ENCODE data around the gene SREBF2. TPM values are rescaled to one million over a fixed set of nuclear protein-coding genes. Genes with fewer than 3 reads are reported as not detected.

SREBF2 gene
- total RNA-seq, 4 donors from 2014 or later, result 10.2 to 61.0 (median 29.0) TPM

DNA sequence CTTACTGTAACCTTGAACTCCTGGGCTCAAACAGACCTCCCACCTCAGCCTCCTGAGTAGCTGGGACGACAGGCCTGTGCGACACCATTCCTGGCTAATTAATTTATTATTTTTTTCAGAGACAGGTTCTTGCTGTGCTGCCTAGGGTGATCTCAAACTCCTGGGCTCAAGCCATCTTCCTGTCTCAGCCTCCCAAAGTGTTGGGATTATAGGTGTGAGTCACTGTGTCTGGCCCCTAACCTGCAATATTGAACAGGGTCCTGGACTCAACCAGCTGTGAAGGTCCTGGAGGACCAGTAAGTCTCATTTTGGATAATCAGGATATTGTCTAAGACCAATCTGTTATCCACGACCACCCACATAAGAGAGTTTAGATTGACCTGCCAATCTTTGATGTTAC lies 17.2 kb upstream of the SREBF2 start:
- TF ChIP-seq, protein P1, sequence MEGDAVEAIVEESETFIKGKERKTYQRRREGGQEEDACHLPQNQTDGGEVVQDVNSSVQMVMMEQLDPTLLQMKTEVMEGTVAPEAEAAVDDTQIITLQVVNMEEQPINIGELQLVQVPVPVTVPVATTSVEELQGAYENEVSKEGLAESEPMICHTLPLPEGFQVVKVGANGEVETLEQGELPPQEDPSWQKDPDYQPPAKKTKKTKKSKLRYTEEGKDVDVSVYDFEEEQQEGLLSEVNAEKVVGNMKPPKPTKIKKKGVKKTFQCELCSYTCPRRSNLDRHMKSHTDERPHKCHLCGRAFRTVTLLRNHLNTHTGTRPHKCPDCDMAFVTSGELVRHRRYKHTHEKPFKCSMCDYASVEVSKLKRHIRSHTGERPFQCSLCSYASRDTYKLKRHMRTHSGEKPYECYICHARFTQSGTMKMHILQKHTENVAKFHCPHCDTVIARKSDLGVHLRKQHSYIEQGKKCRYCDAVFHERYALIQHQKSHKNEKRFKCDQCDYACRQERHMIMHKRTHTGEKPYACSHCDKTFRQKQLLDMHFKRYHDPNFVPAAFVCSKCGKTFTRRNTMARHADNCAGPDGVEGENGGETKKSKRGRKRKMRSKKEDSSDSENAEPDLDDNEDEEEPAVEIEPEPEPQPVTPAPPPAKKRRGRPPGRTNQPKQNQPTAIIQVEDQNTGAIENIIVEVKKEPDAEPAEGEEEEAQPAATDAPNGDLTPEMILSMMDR (IDR thresholded peaks at IDR 0.05), result no peak
- TF ChIP-seq POLR2A (IDR thresholded peaks at IDR 0.05), result no peak
- intact Hi-C loops (cut with DNase I; ENCODE audit: low total_unique reads), result no loop called here
- no peaks in the 10 kb centered on the region for H3K9me3 ChIP-seq
- H3K4me3 ChIP-seq, result no peak overlapping the region
- no peak for DNase-seq
- no peak overlapping the region for H3K27ac ChIP-seq
- H3K4me1 ChIP-seq, result no peaks in the 10 kb centered on the region
- no peaks in the 10 kb centered on the region for H3K36me3 ChIP-seq
- H3K27me3 ChIP-seq, result no peaks in the 10 kb centered on the region

DNA sequence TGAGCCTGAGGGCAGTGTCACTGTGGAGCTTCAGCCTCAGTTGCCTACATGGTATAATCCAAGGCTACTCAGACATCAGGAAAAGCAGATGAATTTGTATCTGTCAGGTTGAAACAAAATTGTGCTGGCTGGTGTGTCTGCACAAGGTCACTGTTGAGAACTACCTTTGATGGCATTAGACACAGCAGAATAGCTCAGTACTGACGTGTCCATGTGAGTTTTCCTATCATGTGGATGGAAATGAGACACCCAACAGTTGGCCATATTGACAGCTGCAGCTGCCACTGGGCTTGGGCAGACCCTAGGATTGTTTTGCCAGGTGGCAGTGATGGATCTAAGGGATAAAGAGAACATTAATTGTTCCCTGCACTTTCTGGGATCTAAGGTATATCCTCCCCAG lies 16.7 kb upstream of the SREBF2 start:
- TF ChIP-seq, protein P1 (IDR thresholded peaks at IDR 0.05), result no peak
- no peak for TF ChIP-seq POLR2A (IDR thresholded peaks at IDR 0.05)
- Histone ChIP-seq H3K27me3 (no peaks in the 10 kb centered on the region), H3K36me3 (no peaks in the 10 kb centered on the region), H3K4me3 (no peak overlapping the region), H3K27ac (no peak overlapping the region), H3K4me1 (no peaks in the 10 kb centered on the region), H3K9me3 (no peaks in the 10 kb centered on the region)
- no peak for DNase-seq
- intact Hi-C loops (cut with DNase I; ENCODE audit: low total_unique reads), result no loop called here

DNA sequence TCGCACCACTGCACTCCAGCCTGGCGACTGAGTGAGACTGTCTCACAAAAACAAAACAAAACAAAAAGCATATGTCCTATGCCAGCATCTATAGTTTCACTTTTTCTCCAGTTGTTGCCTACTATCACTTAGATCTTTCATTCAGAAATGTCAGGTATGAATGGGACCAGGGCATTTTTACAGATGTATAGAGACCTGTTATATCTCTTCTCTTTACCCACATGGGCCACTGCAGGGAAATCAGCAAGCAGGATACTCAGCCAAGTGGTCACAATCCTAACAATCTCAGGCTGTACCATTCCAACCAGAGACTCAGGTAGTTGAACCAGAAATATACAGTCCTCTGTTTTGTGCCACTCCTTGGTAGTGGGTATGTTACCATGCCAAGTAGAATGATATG lies 16.0 kb upstream of the SREBF2 start:
- intact Hi-C loops (cut with DNase I; ENCODE audit: low total_unique reads), result no loop called here
- H3K27me3 ChIP-seq, result no peaks in the 10 kb centered on the region

DNA sequence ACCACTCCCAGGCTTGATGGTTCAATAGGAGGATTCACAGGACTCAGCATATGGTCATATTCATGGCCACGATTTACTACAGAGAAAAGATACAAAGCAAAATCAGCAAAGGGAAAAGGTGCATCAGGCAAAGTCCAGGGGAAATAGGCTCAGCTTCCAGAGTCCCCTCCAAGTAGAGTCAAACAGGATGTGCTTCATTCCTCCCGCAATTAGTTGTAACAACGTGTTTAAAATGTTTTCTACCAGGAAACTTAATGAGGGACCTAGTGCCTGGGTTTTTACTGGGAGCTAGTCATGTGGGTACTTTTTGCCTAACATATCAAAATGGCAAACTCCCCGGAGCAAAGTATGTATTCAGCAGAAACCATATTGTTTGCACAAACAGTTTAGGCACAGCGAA lies 14.9 kb upstream of the SREBF2 start:
- DNase-seq, result no peak
- no peak overlapping the region for H3K4me3 ChIP-seq
- TF ChIP-seq POLR2A (IDR thresholded peaks at IDR 0.05), result no peak
- TF ChIP-seq, protein P1 (IDR thresholded peaks at IDR 0.05), result no peak
- no peaks in the 10 kb centered on the region for H3K4me1 ChIP-seq
- no peak overlapping the region for H3K27ac ChIP-seq
- H3K9me3 ChIP-seq, result no peaks in the 10 kb centered on the region
- H3K36me3 ChIP-seq, result no peaks in the 10 kb centered on the region
- intact Hi-C loops (cut with DNase I; ENCODE audit: low total_unique reads), result no loop called here
- no peaks in the 10 kb centered on the region for H3K27me3 ChIP-seq

More for the DNA sequence above, 16.0 kb upstream of the SREBF2 start:
- Histone ChIP-seq H3K4me3 (no peak overlapping the region), H3K9me3 (no peaks in the 10 kb centered on the region), H3K4me1 (no peaks in the 10 kb centered on the region), H3K27ac (no peak overlapping the region), H3K36me3 (no peaks in the 10 kb centered on the region)
- no peak for DNase-seq
- TF ChIP-seq, protein P1 (IDR thresholded peaks at IDR 0.05), result no peak
- no peak for TF ChIP-seq POLR2A (IDR thresholded peaks at IDR 0.05)

DNA sequence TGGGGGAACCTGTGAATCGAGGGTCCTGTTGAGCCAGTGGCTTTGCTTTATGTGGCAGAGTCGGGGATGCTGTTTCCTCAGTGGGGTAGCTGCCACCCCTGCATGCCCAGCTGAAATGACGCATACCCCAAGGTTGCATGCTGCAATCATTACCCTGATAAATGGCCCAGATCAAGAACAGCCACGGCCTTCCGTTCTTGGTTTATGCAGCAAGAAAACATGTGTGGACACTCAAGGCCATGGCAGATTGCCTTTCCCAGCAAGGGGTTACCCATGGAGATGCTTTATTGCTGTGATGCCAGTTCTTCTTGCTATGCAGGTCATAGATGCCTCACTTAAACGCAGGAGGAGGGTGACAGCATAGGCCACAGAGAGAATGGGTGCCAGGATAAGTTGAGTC lies 14.3 kb upstream of the SREBF2 start:
- DNase-seq, result no peak
- no peak overlapping the region for H3K27ac ChIP-seq
- H3K27me3 ChIP-seq, result no peaks in the 10 kb centered on the region
- intact Hi-C loops (cut with DNase I; ENCODE audit: low total_unique reads), result no loop called here
- no peak for TF ChIP-seq POLR2A (IDR thresholded peaks at IDR 0.05)
- TF ChIP-seq, protein P1 (IDR thresholded peaks at IDR 0.05), result no peak
- no peaks in the 10 kb centered on the region for H3K4me1 ChIP-seq
- no peaks in the 10 kb centered on the region for H3K9me3 ChIP-seq
- no peak overlapping the region for H3K4me3 ChIP-seq
- H3K36me3 ChIP-seq, result no peaks in the 10 kb centered on the region

Measured in uterus (tissue), 4 donors.